SK-N-MC (cell line): Measurements from ENCODE around the gene GSK3A.
A peak's percentile ranks its signal among the peaks of the same experiment; 100 is the strongest.

Experiments
- DNase-seq: peaks from one replicate; pipeline ENCODE4 v3.0.0-alpha.2; 2011; ENCODE audit warnings: low read depth, low spot score
- H3K27ac ChIP-seq: fragments of 200-600 bp; sonication (generic); 2 replicates; pipeline ENCODE4 v1.5.1; 2016; ENCODE audit warnings: mixed run types
- H3K36me3 ChIP-seq: fragments of 200-600 bp; sonication (generic); 2 replicates; pipeline ENCODE4 v1.6.1; 2017; ENCODE audit warnings: antibody characterized with exemption, low read length, mixed read lengths; ENCODE audit not compliant: insufficient read depth
- H3K4me3 ChIP-seq: fragments of 200-600 bp; sonication (generic); 2 replicates; pipeline ENCODE4 v1.5.1; 2016
- H3K9ac ChIP-seq: fragments of 200-600 bp; sonication (generic); 2 replicates; pipeline ENCODE4 v1.8.0; 2017; ENCODE audit warnings: mixed run types, mixed read lengths; ENCODE audit not compliant: insufficient read length
- H3K9me3 ChIP-seq: fragments of 200-600 bp; sonication (generic); 2 replicates; pipeline ENCODE4 v1.6.1; 2017; ENCODE audit warnings: low read depth, mild to moderate bottlenecking, antibody characterized with exemption, low read length, moderate library complexity, mixed read lengths
- EZH2 ChIP-seq: fragments of 200-600 bp; sonication (generic); IDR thresholded peaks from one replicate; pipeline ENCODE4 v1.6.1; 2017; ENCODE audit warnings: antibody characterized with exemption
- FOXP2 ChIP-seq: optimal IDR thresholded peaks from 2 replicates; pipeline ENCODE3; 2011; ENCODE audit warnings: mild to moderate bottlenecking, moderate library complexity; ENCODE audit not compliant: insufficient read depth; ENCODE audit errors: extremely low read length, control extremely low read depth
- POLR2AphosphoS5 ChIP-seq: IDR thresholded peaks from 2 replicates; pipeline ENCODE4 v1.6.1; 2012; ENCODE audit warnings: mild to moderate bottlenecking, low read depth, low read length, borderline replicate concordance

The GSK3A gene

DNA sequence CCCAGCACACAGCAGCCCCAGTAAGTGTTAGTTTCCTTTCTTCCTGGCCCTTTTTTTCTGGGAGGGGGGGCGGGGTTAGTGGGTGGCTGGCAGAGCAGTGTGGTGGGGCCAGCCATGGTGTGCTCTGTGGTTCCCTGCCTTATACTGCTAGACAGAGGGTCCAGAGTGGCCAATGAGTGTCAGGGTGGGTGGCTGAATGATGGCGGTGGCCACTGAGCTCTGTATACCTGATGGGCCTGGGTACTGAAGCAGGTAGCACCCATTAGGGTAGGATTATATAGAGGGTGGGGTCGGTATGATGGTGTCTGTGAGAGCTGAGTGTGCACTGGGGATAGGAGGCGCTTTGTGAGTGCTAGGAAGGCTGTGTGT, 40.4 kb upstream of the GSK3A start:
- Histone ChIP-seq H3K27ac (peak overlapping the region; percentile 95), H3K4me3 (peak overlapping the region; percentile 77), H3K9ac (no peak overlapping the region), H3K36me3 (peaks cover 12% of the 10 kb centered on the region), H3K9me3 (no peaks in the 10 kb centered on the region)
- no peak for DNase-seq
- TF ChIP-seq EZH2 (no peak), FOXP2 (no peak), POLR2AphosphoS5 (no peak)

GRCh38 chr19:42281827-42282762, 39.7 kb upstream of the GSK3A start:
- Histone ChIP-seq H3K27ac (peak overlapping the region; percentile 95), H3K9ac (peak overlapping the region; percentile 14), H3K36me3 (peaks cover 5% of the 10 kb centered on the region; the same call in 1 of the 2 replicates), H3K9me3 (no peaks in the 10 kb centered on the region), H3K4me3 (peak overlapping the region; percentile 94)
- no peak for DNase-seq
- no peak for TF ChIP-seq FOXP2

DNA sequence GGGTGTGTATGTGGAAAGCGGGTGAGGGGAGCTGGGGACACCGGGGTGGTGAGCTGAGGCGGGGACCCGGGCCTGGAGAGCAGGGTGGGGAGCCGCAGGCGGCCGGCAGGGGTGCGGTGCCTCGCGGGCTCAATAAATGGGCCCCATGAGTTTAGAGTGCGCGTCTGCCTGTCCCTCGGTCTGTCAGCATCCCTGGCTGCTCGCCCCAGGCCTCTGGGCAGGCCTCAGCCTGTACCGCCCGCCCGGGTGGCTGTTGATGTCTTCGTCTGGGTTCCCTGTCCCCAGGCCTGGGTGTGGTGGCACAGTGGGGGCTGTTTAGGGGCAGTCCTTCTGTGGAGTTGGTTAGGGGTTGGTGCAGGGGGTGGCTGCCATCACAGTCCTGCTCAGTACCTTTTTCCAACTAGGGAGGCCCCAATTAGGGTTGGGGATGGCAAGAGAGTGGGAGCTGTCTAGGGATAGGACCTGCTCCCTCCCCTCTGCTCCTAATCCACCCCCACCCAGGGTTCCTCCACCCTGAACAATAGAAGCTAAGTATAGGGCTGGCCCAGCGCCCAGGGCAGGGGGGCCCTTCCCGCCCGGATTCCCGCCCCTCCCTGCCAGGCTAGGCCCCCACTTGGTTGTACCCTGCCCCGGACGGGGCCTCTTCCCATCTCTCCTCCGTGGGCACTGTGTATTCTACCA, 38.9 kb upstream of the GSK3A start:
- peak overlapping the region; percentile 14 for H3K9ac ChIP-seq
- peak overlapping the region; percentile 95 for H3K27ac ChIP-seq
- DNase-seq = no peak
- no peaks in the 10 kb centered on the region for H3K9me3 ChIP-seq
- no peaks in the 10 kb centered on the region for H3K36me3 ChIP-seq
- peak overlapping the region; percentile 94 for H3K4me3 ChIP-seq
- TF ChIP-seq POLR2AphosphoS5 (0 out of 2 replicates have a peak, but pooled peaks have one; percentile 29), FOXP2 (peak; percentile 6), EZH2 (no peak)

- Histone ChIP-seq H3K36me3 (no peaks in the 10 kb centered on the region), H3K27ac (peak overlapping the region; percentile 96), H3K4me3 (peak overlapping the region; percentile 94), H3K9ac (no peak overlapping the region), H3K9me3 (no peaks in the 10 kb centered on the region)
- TF ChIP-seq EZH2 = no peak
- no peak for DNase-seq
Observed at GRCh38 chr19:42280815-42281145, 38.4 kb upstream of the GSK3A start.

DNA sequence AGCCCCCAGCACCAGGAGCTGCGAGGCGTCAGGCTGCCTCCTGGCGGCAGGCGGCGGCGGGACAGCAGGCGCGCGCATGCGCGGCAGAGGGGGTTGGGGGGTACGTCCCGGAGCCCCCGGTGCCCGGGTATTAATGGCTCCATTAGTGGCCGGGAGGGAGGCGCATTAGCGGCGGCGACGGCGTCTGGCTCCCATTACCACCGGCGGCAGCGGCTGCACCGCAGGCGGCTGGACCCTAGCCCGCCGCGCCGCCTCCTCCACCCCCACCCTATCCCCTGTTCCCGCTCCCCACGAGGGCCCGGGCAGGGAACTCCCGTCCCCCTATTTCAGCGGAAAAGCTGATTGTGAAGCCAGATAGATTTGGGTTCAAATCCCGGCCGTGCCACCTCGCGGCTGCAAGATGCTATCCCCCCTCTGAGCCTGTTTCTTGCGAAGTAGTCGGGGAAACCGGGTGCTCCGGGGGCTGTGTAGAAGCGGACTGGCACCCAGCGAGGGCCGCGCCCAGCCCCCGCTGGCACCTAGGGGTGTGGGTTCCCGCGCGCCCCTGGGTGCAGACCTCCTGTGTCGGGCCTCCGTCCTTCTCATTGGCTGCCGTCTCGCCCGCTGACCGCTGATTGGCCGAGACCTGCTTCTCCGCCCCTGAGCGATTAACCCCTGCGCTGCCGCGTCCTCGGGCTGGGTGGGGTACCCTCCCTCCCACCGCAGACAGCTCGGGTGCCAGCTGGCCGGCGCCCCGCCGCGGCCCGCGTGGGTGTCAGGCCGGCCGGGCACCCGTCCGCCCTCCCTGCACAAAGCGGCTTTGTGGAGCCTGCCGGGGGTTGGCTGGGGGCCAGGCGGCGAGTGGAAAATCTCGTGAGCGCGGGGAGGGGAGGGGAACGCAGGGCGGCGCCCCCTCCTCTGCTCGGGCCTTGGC, 37.8 kb upstream of the GSK3A start:
- H3K4me3 ChIP-seq = peak overlapping the region; percentile 94
- no peaks in the 10 kb centered on the region for H3K9me3 ChIP-seq
- H3K27ac ChIP-seq = peak overlapping the region; percentile 96
- peak overlapping the region; percentile 78 for H3K9ac ChIP-seq
- no peaks in the 10 kb centered on the region for H3K36me3 ChIP-seq
- TF ChIP-seq POLR2AphosphoS5 (peak; percentile 77), FOXP2 (no peak), EZH2 (no peak)
- DNase-seq = no peak

DNA sequence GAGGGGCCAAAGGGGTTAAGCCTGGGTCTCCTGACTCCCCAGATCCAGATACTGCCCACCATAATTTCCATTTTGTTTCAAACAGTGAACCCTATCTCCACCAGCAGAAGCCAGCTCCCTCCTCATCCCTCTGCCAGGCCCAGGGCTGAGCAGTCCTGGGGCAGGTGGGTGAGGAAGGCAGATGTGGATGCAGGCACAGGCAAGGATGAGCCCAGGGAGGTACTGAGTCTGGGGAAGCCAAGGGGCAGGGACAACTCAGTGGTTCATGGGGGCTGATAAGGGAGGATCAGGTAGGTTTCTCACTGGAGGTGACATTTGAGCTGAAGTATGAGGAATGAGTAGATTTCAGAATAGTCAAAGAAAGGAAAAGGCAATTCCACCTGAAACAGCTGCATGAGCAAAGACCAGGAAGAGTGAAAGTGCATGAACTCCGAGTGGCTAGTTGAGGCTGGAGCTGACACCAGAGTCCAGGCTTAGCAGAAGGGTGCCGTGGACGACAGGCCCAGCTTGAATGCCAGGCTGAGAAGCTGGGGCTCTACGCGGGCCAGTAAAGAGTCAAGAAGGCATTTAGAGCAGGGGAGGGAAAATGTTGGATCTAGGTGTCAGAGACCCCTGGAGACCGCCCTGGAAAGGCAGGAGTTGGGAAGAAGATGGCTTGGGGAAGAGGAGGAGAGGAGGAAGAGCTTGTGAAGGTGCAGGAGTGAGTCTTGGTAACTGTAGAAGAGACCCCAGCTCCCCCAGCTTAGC, 36.9 kb upstream of the GSK3A start:
- no peaks in the 10 kb centered on the region for H3K9me3 ChIP-seq
- peak overlapping the region; percentile 94 for H3K4me3 ChIP-seq
- peak overlapping the region; percentile 96 for H3K27ac ChIP-seq
- no peaks in the 10 kb centered on the region for H3K36me3 ChIP-seq
- no peak for DNase-seq
- TF ChIP-seq FOXP2 = no peak
- peak overlapping the region; percentile 78 for H3K9ac ChIP-seq

DNA sequence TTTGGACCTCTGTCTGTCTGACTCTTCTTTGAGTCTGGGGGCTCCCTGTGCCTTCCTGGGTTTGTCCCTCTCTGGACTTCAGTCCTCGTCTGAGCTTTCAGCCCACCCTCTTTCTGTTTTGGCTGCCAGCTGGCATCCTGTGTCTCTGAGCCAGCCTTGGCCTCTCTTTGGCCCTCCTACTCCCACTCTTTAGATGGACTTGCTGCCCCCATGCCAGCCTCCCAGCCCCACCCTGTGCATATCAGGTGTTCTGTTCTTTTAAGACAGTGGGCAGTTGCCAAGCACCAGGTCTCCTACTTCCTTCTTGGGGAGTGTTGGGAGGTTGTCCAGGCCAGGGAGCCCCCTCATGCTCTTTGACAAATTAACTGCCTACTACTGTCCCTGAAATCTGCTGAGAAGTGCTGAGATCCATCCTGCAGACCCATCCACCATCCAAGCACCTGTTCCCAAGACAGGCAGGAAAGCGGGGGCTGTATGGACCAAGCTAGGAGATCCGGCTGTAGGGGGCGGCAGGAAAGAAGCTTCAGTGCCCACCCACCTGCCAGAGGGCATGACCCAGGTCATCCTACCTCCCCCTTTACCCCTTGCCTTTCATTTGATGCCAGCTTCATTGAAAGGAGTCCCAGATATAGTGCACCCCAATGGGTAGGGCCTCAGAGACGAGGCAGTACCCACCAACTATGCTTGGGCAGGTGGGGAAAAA, 36.2 kb upstream of the GSK3A start:
- no peaks in the 10 kb centered on the region; the same call in 1 of the 2 replicates for H3K36me3 ChIP-seq
- H3K9ac ChIP-seq = peak overlapping the region; percentile 48
- DNase-seq = no peak
- H3K4me3 ChIP-seq = peak overlapping the region; percentile 94
- TF ChIP-seq EZH2 = no peak
- no peak for TF ChIP-seq FOXP2
- TF ChIP-seq POLR2AphosphoS5 = no peak
- H3K9me3 ChIP-seq = no peaks in the 10 kb centered on the region
- peak overlapping the region; percentile 96 for H3K27ac ChIP-seq
